BE2C (cell line): ENCODE results near the gene LAMP1. TPM values are rescaled to one million over a fixed set of nuclear protein-coding genes. Genes with fewer than 3 reads are reported as not detected.
"Not testable (repeated sequence)": the region's sequence is repeated elsewhere in the genome, so short reads cannot be mapped to it uniquely, and the experiment has no call there.

Experiments
- DNase-seq: peaks from one replicate; pipeline ENCODE4 v3.0.0-alpha.2; 2020
- H3K27me3 ChIP-seq: fragments of 250-450 bp; sonication (Bioruptor Pico); 2 replicates; pipeline ENCODE4 v1.5.1; 2020; ENCODE audit warnings: mild to moderate bottlenecking
- H3K36me3 ChIP-seq: fragments of 250-450 bp; sonication (Bioruptor Pico); 2 replicates; pipeline ENCODE4 v1.5.1; 2020; ENCODE audit warnings: mild to moderate bottlenecking
- H3K4me1 ChIP-seq: fragments of 250-450 bp; sonication (Bioruptor Pico); 2 replicates; pipeline ENCODE4 v1.5.1; 2020
- H3K4me3 ChIP-seq: 2 replicates; pipeline ENCODE4 v1.5.1; 2011; ENCODE audit warnings: low read depth, low read length
- H3K9me3 ChIP-seq: fragments of 250-450 bp; sonication (Bioruptor Pico); 2 replicates; pipeline ENCODE4 v1.5.1; 2020
- CTCF ChIP-seq: IDR thresholded peaks from 2 replicates; pipeline ENCODE4 v1.5.1; 2012; ENCODE audit warnings: mild to moderate bottlenecking, low read depth, low read length
- polyA plus RNA-seq: library from polyadenylated mRNA; unstranded; fragments of >200 nt; gene quantifications from one replicate; pipeline ENCODE4 v1.2.1, GENCODE V29; 2012; ENCODE audit warnings: low read depth, missing spikeins; ENCODE audit not compliant: insufficient read length, insufficient read depth

Gene LAMP1
- polyA plus RNA-seq = 138 TPM

- TF ChIP-seq CTCF = no peak
- peaks cover 16% of the 10 kb centered on the region for H3K27me3 ChIP-seq
- H3K9me3 ChIP-seq = no peaks in the 10 kb centered on the region
- H3K4me1 ChIP-seq = no peaks in the 10 kb centered on the region
- H3K36me3 ChIP-seq = no peaks in the 10 kb centered on the region
- peak within 1 kb of the TSS; percentile 96 for H3K4me3 ChIP-seq
- peak; percentile 99 for DNase-seq
Measured at GRCh38 chr13:113296823-113297369, at the start of gene LAMP1. TSS of gene LAMP1 (plus strand) at chr13:113297239. CDS start at chr13:113297435, 196 bp downstream.

- Histone ChIP-seq H3K27me3 (no peaks in the 10 kb centered on the region), H3K9me3 (no peaks in the 10 kb centered on the region), H3K4me1 (no peaks in the 10 kb centered on the region), H3K4me3 (no peak overlapping the region), H3K36me3 (peaks cover 61% of the 10 kb centered on the region)
- DNase-seq = no peak
- no peak for TF ChIP-seq CTCF
Measured at GRCh38 chr13:113252516-113253095, 44.4 kb upstream of the LAMP1 start.

- not testable (repeated sequence) for H3K27me3 ChIP-seq, DNase-seq, H3K4me3 ChIP-seq, H3K4me1 ChIP-seq, H3K9me3 ChIP-seq
- peaks cover 73% of the 10 kb centered on the region for H3K36me3 ChIP-seq
Measured at GRCh38 chr13:113257908-113258307, 39.1 kb upstream of the LAMP1 start.

GRCh38 chr13:113258321-113259054, 38.6 kb upstream of the LAMP1 start:
- DNase-seq = no peak
- no peaks in the 10 kb centered on the region for H3K27me3 ChIP-seq
- H3K4me1 ChIP-seq = no peaks in the 10 kb centered on the region
- no peak overlapping the region for H3K4me3 ChIP-seq
- no peaks in the 10 kb centered on the region for H3K9me3 ChIP-seq
- H3K36me3 ChIP-seq = peaks cover 73% of the 10 kb centered on the region
- no peak for TF ChIP-seq CTCF

- H3K27me3 ChIP-seq = no peaks in the 10 kb centered on the region
- H3K36me3 ChIP-seq = peaks cover 55% of the 10 kb centered on the region
- H3K4me3 ChIP-seq = no peak overlapping the region
- H3K4me1 ChIP-seq = no peaks in the 10 kb centered on the region
- no peak for DNase-seq
- H3K9me3 ChIP-seq = no peaks in the 10 kb centered on the region
- TF ChIP-seq CTCF = no peak
Measured at GRCh38 chr13:113260996-113261395, 36.0 kb upstream of the LAMP1 start.

GRCh38 chr13:113263016-113263415, 34.0 kb upstream of the LAMP1 start:
- H3K4me3 ChIP-seq, H3K27me3 ChIP-seq, H3K9me3 ChIP-seq, H3K4me1 ChIP-seq, DNase-seq: not testable (repeated sequence)
- peaks cover 42% of the 10 kb centered on the region for H3K36me3 ChIP-seq
